Stimulated activated effector memory CD8-positive, alpha-beta T cell treated with anti-CD3 and anti-CD28 coated beads, Interleukin-12 subunit alpha, Interleukin-12 subunit beta, amount 100 ng/mL, for 72 hours (primary cell): ENCODE results near the gene DDX49.

Experiments
- ATAC-seq: fragments of 150-1000 bp; cut with Tn5 transposase; 2 replicates; pipeline ENCODE4 v1.10.0; 2021
- DNase-seq, 2 donors: peaks; one replicate each; pipeline ENCODE4 v3.0.0; 2021 to 2022; ENCODE audit warnings: low spot score in 2 of 2
- H3K27ac Mint-ChIP-seq: one replicate; pipeline ENCODE4 v1.8.0; 2022; ENCODE audit warnings: mild to moderate bottlenecking, mixed read lengths
- H3K36me3 Mint-ChIP-seq: one replicate; pipeline ENCODE4 v1.8.0; 2022; ENCODE audit warnings: mild to moderate bottlenecking, mixed read lengths
- H3K4me1 Mint-ChIP-seq: one replicate; pipeline ENCODE4 v1.8.0; 2022; ENCODE audit warnings: mixed read lengths
- H3K4me3 Mint-ChIP-seq: one replicate; pipeline ENCODE4 v1.8.0; 2022; ENCODE audit warnings: mild to moderate bottlenecking, mixed read lengths
- H3K9me3 Mint-ChIP-seq: one replicate; pipeline ENCODE4 v1.8.0; 2022; ENCODE audit warnings: mixed read lengths

Gene DDX49

DNA sequence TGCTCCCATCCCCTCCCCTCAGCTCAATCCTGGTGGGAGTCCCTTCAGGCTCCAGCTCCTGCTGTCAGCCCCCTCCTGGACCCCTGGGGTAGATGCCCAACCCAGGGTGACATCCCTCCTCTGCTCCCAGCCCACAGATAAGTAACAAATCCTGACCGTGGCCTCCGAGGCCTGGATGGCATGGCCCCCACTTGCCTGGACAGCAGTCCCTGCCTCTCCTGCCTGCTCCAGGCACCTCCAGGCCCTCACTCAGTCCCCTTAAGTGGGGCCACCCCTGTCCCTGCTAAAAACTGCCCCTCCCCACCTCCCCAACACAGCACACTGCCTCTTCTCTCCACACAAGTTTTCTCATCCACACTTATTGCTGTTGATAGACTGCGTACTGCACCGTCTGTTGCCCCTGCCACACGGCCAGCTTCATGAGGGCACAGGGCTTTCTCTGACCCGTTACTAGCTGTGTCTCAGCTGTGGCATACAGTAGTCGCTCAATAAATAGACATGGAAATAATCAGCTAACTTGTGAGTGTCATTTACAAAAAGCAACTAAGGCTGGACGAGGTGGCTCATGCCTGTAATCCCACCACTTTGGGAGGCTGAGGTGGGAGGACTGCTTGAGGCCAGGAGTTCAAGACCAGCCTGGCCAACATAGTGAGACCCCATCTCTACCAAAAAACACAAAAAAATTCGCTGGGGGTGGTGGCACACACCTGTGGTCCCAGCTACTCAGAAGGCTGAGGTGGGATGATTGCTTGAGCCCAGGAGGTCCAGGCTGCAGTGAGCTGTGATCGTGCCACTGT lies 29.4 kb upstream of the DDX49 start:
- Mint-ChIP-seq H3K36me3 (no peaks in the 10 kb centered on the region), H3K4me1 (no peaks in the 10 kb centered on the region), H3K9me3 (no peaks in the 10 kb centered on the region), H3K4me3 (no peak overlapping the region), H3K27ac (no peak overlapping the region)
- ATAC-seq (no peak), DNase-seq (no peak)

- peaks cover 16% of the 10 kb centered on the region for H3K4me1 Mint-ChIP-seq
- H3K27ac Mint-ChIP-seq = no peak overlapping the region
- no peak overlapping the region for H3K4me3 Mint-ChIP-seq
- ATAC-seq (no peak), DNase-seq (no peak)
- no peaks in the 10 kb centered on the region for H3K9me3 Mint-ChIP-seq
- peaks cover 4% of the 10 kb centered on the region for H3K36me3 Mint-ChIP-seq
Observed at GRCh38 chr19:18893587-18894253, 25.8 kb upstream of the DDX49 start.

DNA sequence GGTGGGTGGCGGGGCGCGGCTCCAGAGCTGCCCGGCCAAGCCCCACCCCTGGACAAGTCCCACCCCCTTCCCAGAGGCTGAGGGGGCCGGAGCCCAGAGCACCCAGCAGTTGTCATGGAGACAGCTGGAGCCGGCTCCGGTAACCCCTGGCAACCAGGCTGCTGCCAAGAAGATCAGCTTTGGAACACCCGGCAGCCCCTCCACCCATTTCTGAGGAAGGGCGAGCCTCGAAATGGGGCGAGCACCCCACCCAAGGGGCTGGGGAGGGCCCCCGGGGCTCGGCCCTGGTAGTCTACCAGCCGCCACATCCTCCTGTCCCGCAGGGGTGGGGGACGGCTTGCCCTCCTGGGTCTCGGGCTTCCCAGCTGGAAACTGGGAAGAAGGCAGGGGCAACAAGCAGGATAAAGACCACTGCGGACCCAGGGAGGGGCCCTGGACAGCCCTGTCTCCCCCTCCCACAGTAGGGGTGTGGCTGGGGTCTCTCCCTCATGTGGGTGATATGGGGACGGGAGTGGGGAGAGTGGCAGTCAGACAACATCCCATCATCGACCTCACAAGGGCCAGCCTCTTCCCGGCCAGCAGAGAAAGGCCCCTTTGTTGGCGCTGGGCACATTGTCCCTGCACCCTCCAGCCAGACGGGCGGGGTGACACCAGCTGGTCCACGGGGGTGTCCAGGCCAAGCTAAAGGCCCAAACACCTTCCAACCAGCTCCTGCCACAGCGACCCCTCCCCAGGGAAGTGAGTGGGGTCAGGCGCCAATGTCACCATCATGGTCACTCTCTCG lies 25.1 kb upstream of the DDX49 start:
- Mint-ChIP-seq H3K4me1 (peaks cover 16% of the 10 kb centered on the region), H3K36me3 (peaks cover 4% of the 10 kb centered on the region), H3K27ac (no peak overlapping the region)

GRCh38 chr19:18895038-18895823 lies 24.3 kb upstream of the DDX49 start:
- H3K36me3 Mint-ChIP-seq = peaks cover 12% of the 10 kb centered on the region
- H3K27ac Mint-ChIP-seq = no peak overlapping the region
- no peaks in the 10 kb centered on the region for H3K9me3 Mint-ChIP-seq
- peak overlapping the region; percentile 16 for H3K4me3 Mint-ChIP-seq
- peaks cover 16% of the 10 kb centered on the region for H3K4me1 Mint-ChIP-seq
- ATAC-seq = no peak
- no peak for DNase-seq

More for the DNA sequence above, 25.1 kb upstream of the DDX49 start:
- H3K4me3 Mint-ChIP-seq = peak overlapping the region; percentile 16
- ATAC-seq (no peak), DNase-seq (no peak)
- no peaks in the 10 kb centered on the region for H3K9me3 Mint-ChIP-seq

DNA sequence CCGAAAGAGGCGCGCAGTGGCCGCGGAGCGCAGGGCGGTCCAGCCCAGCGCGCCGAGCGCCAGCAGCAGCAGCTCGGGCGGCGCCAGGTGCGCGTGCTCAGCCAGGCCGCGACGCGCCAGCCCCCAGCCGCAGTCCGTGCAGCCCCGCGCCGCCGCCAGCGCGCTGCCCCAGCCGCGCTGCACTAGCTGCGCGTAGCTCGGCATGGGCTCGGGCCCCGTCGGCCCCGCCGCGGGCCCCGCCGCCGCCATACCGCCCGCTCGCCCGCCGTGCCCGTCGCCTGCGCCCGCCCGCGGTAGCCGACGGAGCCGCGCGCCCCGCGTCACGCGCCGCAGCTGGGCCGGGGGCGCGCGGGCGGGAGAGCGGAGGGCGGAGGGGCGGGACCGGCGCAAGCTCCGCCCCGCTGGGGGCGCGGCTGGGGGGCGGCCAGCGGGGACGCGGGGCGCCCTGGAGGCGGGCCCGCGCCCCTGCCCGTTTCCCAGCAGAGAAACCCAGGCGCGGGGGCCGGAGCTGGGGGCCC lies 23.6 kb upstream of the DDX49 start, which contains the start of gene CERS1:
Gene CERS1 (minus strand): TSS at position 335 of the 518 bp plus-strand sequence. CDS start 86 bp downstream, at position 249.
- Mint-ChIP-seq H3K9me3 (no peaks in the 10 kb centered on the region), H3K4me3 (peak within 1 kb of the TSS; percentile 59), H3K27ac (no peak within 1 kb of the TSS), H3K4me1 (peaks cover 16% of the 10 kb centered on the region), H3K36me3 (peaks cover 12% of the 10 kb centered on the region)
- ATAC-seq (no peak), DNase-seq (no peak)

GRCh38 chr19:18896421-18896841 lies 23.1 kb upstream of the DDX49 start:
- H3K36me3 Mint-ChIP-seq = peaks cover 14% of the 10 kb centered on the region
- DNase-seq (no peak), ATAC-seq (no peak)
- no peak overlapping the region for H3K27ac Mint-ChIP-seq
- H3K4me1 Mint-ChIP-seq = peaks cover 16% of the 10 kb centered on the region
- H3K9me3 Mint-ChIP-seq = no peaks in the 10 kb centered on the region
- peak overlapping the region; percentile 59 for H3K4me3 Mint-ChIP-seq

DNA sequence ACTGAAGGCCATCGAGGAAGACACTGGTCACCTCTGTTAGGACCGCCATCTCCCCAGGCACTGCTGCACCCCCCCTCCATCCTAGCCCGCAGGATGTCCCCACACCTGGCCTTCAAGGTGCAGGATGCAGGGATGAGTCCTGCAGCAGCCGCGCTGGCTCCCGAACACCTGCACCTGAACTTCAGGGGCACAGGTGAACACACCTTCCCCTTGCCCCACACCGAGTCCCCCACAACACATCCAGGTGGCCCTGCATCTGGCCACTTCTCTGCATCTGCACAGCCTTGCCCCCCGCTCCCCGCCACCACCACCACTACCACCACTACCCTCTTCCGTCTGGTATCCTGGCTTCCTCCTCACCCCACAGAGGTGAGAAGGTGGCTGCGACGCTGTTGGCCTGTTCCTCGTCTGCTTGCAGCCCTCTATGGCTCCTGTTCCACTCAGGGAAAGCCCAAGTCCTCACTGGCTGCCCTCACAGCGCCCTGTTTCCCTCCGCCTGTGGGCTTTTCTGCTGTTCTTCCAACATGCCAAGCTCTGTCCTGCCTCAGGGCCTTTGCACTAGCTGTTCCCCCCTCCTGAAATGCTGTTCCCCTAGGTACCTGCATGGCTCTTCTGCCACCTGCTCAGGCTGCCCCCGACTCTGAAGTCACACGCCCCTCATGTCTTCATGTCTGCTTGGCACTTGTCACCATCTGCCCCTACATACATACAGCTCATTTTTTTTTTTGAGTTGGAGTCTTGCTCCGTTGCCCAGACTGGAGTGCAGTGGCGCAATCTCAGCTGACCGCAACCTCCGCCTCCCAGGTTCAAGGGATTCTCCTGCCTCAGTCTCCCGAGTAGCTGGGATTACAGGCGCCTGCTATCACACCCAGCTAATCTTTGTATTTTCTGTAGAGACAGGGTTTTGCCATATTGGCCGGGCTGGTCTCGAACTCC lies 22.2 kb upstream of the DDX49 start:
- Mint-ChIP-seq H3K36me3 (peaks cover 23% of the 10 kb centered on the region), H3K4me3 (peak overlapping the region; percentile 3), H3K27ac (no peak overlapping the region), H3K9me3 (no peaks in the 10 kb centered on the region), H3K4me1 (peaks cover 16% of the 10 kb centered on the region)
- no peak for DNase-seq
- ATAC-seq = peak; percentile 29

DNA sequence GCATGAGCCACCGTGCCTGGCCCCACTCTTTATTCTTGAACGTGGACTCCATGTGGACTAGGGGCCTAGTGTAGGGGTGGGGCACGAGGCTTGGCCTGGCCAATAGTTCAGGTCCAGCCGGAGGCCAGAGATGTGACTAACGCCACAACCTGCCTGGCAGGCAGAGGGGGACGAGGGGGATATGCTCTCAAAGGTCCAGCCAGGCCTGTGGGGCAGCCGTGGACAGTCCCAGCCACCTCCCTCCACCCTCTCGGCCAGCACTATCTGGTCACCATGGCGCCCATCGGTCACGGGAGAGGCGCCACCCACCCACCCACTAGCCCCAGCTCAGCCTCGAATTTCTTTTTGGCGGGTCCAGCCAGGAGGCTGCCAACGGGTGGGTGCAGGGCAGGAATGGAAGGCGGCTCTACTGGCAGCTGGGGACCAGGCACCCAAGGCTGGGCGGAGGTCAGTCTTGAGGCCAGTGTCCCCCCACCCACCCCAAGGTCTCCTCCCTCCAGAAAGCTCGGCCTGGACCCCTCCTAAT lies 21.4 kb upstream of the DDX49 start:
- no peak for DNase-seq
- Mint-ChIP-seq H3K9me3 (no peaks in the 10 kb centered on the region), H3K4me3 (no peak overlapping the region), H3K36me3 (peaks cover 31% of the 10 kb centered on the region), H3K4me1 (peaks cover 16% of the 10 kb centered on the region), H3K27ac (no peak overlapping the region)
- ATAC-seq = no peak

DNA sequence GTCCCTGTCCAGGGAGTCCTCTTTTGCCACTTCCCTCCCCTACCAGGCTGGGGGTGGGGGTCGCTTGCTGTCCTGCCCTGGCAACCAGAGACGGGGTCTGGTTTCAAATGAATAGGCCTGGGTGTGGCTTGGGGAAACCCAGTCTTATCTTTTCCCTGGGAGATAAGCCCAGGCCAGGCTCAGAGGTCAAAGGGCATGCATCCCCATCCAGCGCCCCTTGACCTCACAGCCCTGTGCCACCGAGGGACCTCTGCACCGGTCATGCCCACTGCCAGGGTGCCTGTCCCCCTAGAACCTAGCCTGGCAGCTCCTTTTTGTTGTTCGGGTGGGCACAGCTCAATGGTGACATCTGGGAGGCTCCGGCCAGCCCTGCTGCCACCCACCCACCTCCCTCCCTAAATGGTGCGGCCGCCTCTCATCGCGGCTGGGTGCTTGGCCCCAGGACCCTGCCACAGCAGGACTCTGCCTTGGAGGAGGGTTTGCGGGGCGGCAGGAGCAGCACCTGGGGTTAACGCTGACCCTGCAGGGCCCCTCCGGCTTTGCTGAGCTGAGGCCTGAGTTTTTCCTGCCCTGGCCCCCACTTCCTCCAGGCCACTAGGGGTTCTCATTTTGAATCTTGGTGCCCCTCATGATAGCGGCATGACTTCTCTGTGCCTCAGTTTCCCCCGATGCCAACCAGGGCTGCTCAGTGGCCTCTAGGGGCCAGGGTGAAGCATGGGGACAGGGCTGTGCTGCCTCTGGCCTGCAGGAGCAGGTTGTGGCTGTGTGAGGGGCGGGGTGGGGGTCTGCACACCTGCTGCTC lies 20.7 kb upstream of the DDX49 start:
- Mint-ChIP-seq H3K4me1 (peaks cover 16% of the 10 kb centered on the region), H3K9me3 (no peaks in the 10 kb centered on the region), H3K27ac (no peak overlapping the region), H3K4me3 (no peak overlapping the region), H3K36me3 (peaks cover 38% of the 10 kb centered on the region)
- DNase-seq = no peak
- no peak for ATAC-seq

DNA sequence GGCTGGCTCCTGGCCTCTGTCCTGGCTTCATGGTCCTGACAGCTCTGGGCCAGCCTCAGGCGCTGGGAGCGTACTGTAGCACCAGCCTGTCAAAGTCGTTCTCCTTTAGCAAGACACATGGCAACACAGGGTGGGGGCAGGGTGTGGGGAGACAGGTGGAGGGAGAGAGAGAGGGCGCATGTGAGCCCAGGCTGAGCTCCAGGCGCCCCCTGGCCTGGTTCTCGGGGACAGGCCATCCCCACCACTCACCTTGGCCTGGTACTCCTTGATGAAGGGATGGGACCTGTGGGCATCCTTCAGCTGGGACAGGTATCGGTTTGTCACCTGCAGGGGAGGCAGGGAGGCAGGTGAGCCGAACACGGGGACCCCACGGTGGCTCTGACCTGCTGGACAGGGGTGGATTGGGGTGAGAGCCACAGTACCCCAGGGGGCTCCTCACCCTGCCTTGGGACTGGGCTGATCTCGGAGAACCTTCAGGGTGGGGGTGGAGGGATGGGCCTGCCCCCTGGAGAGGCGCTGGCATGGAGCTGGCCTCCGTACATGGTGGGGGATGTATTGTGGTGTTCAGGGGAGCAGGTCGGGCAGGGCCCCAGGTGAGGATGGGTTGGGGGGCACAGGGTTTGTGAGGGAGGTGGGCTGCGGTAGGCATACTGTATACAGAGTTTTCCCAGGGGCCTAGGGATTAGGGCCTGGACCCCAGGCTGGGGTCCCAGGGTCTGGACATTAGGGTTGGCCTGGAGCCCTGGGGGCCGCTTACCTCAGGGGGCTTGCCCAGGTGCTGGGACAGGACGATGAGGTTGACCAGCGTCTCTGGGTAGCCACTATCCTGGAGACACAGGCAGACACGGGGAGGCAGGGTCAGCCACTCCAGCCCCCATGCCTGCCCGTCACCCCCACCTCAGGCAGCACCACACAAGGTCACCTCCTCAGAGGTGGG lies 19.6 kb upstream of the DDX49 start:
- no peak for ATAC-seq

GRCh38 chr19:18900700-18901481 lies 18.6 kb upstream of the DDX49 start:
- no peak for ATAC-seq
- no peak for DNase-seq
- no peak overlapping the region for H3K4me3 Mint-ChIP-seq
- no peaks in the 10 kb centered on the region for H3K9me3 Mint-ChIP-seq
- H3K27ac Mint-ChIP-seq = no peak overlapping the region
- peaks cover 52% of the 10 kb centered on the region for H3K36me3 Mint-ChIP-seq
- peaks cover 16% of the 10 kb centered on the region for H3K4me1 Mint-ChIP-seq

More for the DNA sequence above, 19.6 kb upstream of the DDX49 start:
- Mint-ChIP-seq H3K4me3 (no peak overlapping the region), H3K9me3 (no peaks in the 10 kb centered on the region), H3K4me1 (peaks cover 16% of the 10 kb centered on the region), H3K36me3 (peaks cover 42% of the 10 kb centered on the region), H3K27ac (no peak overlapping the region)
- DNase-seq = no peak
